Left cardiac atrium (tissue), 4 donors: Measurements from ENCODE around the gene UBE2D2. TPM values are rescaled to one million over a fixed set of nuclear protein-coding genes. Genes with fewer than 3 reads are reported as not detected.
A peak's percentile ranks its signal among the peaks of the same experiment; 100 is the strongest.
"Not testable (repeated sequence)": the region's sequence is repeated elsewhere in the genome, so short reads cannot be mapped to it uniquely, and the experiment has no call there.

Experiments
- ATAC-seq, 2 donors: fragments of 200-7000 bp; cut with Tn5 transposase; one replicate each; pipeline ENCODE4 v1.9.1; 2020; ENCODE audit warnings: mild to moderate bottlenecking in 2 of 2, moderate library complexity in 2 of 2
- DNase-seq: peaks from one replicate; pipeline ENCODE4 v3.0.0-alpha.2; 2020
- intact Hi-C, 2 donors: fragments of 100-400 bp; cut with DNase I; formaldehyde crosslinking; loops; one replicate each; pipeline versions ENCODE4 v1.14.1 to v1.15.1; 2022 to 2023
- total RNA-seq, 2 donors: library from RNA; stranded (reverse); fragmentation: NEBNext Ultra II Directional; extraction: Animal tissue kit (Norgen Biotek cat#: 25700); gene quantifications; one replicate each; pipeline ENCODE4 v1.2.1, GENCODE V29; 2021
- donor health status: DM: no; HTN: yes; CAD: no.
- donor health status: DM: no; HTN: yes; CAD: no; lungs with severe emphysema.
- donor health status: DM: yes; HTN: yes; CAD: no.
- donor health status: Dilated cardiomyopathy.

The UBE2D2 gene
- total RNA-seq, 2 donors from 2014 or later: 91.3 to 133 TPM

DNA sequence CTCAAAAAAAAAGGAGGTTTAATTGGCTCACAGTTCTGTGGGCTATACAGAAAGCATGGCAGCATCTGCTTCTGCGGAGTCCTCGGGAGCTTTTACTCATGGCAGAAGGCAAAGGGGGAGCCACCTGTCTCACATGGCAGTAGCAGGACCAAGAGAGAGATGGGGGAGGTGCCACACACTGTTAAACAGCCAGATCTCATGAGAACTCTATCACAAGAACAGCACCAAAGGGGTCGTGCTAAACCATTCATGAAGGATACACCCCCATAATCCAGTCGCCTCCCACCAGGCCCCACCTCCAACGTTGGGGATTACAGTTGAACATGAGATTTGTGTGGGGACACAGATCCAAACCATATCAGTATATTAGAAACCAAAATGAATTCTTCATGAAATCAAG lies 58.7 kb downstream of the UBE2D2 start:
- no peak for DNase-seq
- intact Hi-C loops: no loop called here
- ATAC-seq: no peak

DNA sequence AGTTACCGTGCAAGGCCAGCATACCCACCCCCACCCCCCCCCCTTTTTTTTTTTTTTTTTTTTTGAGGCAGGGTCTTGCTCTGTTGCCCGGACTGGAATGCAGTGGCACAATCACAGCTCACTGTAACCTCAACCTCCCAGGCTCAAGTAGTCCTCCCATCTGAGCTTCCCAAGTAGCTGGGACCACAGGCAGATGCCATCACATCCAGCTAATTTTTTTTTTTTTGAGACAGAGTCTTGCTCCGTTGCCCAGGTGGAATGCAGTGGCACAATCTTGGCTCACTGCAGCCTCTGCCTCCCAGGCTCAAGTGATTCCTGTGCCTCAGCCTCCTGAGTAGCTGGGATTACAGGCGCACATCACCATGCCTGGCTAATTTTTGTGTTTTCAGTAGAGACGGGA lies 64.3 kb downstream of the UBE2D2 start:
- ATAC-seq, DNase-seq, intact Hi-C loops: not testable (repeated sequence)

DNA sequence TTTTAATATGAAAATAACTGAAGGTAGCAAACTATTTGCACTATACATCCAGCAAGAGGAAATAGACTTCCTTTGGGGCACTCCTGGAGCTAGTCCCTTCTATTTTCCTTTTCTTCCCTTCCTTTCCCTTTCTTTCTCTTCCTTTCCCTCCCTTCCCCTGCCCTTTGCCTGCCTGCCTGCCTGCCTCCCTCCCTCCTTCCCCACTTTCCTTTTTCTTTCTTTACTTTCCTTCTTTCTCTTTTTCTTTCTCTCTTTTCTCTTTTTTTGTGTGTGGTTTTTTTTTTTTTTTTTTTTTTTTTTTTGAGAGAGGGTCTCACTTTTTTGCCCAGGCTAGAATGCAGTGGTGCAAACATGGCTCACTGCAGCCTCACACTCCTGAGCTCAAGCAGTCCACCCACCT lies 69.7 kb downstream of the UBE2D2 start:
- intact Hi-C loops: no loop called here
- ATAC-seq: no peak
- DNase-seq: no peak

DNA sequence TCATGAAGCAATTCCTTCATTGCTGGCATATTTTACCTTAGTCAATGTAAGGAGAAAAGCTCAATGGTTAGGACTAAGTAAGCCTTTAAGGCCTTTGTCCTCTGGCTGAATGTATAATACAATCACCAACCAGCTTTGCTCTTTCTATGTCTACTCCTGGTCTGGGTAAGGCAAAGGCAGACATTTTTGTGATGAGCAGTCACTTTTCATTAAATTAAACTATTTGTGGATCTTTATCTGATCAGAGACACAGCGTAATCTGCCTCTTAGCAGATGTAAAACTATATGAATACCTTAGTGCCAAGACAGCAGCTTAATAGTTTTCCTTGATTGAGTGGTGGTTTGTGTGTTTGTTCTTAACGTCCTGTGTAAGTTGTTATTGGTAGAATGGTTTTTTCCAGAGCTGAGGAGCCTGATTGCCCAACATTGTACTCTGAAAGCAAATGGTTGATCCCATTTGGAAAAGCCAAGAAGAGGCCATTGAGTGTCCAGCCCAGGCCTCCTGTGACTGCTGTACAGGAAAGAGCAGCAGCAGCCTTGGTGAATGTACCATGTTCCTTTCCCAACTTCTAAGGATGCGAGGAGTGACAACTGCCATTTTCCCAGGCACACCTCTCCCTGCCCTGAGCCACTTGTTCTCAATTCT lies 70.5 kb downstream of the UBE2D2 start:
- intact Hi-C loops: no loop called here
- ATAC-seq: no peak
- no peak for DNase-seq

DNA sequence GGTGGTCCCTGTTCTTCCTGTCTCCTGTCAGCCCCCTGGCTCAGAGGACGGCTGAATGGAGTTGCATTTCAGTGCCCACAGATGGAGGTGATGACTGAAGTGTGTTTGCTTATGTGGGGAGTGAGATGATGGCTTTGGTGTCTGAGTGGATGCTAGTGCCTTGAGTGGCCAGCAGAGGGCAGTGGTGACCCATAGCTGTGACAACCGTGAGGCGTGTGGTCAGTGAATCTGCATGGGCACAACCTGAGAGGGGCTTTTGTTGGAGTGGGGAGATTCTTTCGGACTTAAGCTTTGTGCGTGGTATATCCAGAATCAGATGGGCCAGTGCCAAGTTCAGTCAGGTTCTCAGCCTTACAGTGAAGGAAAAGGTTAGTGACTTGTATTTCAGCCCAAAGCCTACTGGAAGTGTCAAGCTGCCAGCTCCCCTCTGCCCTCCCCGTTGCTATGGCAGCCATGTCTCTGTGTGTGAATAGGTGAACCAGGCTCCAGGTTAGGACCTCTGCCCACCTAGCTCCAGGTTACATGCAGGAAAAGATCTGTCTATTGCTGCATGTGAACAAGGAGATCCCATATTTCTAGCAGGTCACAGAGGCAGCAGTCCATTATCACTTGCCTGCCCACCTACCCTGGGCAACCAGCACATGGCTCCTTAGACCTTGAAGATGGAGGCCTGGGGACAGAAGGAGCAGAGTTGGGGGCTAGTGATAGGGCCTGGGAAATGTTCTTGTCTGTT lies 72.3 kb downstream of the UBE2D2 start:
- DNase-seq: peak; percentile 67
- intact Hi-C loops: loop anchor here (1.0 to 2.0 kb wide), 3 partner anchors 57 to 132 kb away; no protein-coding TSS in a partner anchor
- ATAC-seq: peak; percentile 28 to 32

DNA sequence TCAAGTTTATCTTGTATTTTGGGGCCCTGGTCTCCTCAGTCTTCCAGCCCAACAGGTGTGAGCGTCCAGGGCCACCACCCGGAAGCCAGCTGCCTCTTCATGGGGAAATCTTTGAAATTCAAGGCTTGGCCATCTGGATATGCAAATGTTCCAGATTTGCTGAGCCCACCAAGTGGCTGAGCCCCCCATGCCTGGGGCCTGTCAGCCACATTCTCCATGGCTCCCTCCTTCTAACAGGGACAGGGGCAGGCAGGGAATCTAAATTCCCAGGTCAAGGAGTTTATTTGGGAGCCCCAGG lies 72.8 kb downstream of the UBE2D2 start:
- ATAC-seq (no peak), DNase-seq (no peak)
- intact Hi-C loops: loop anchor here in 1 of 2 donors (2.0 kb wide), 1 partner anchor 131 kb away; no protein-coding TSS in a partner anchor

DNA sequence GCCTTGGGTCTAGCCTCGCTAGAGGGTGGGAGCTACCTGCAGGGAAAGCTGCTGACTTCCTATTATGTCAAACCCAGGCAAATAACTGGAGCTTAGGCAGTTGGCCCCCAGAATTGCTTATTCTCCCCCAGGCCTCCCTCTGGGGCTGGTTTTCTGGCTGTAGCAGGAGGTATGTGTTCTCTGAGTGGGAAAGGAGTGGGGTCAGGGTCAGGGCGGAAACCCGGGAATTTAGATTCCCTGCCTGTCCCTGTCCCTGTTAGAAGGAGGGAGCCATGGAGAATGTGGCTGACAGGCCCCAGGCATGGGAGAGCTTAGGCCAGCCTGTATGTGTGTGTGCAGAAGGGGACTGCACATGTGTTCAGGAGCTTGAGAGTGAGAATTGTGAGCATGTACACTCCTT lies 73.4 kb downstream of the UBE2D2 start:
- intact Hi-C loops: loop anchor here in 1 of 2 donors (2.0 kb wide), 1 partner anchor 130 kb away; no protein-coding TSS in a partner anchor
- DNase-seq (no peak), ATAC-seq (no peak)

DNA sequence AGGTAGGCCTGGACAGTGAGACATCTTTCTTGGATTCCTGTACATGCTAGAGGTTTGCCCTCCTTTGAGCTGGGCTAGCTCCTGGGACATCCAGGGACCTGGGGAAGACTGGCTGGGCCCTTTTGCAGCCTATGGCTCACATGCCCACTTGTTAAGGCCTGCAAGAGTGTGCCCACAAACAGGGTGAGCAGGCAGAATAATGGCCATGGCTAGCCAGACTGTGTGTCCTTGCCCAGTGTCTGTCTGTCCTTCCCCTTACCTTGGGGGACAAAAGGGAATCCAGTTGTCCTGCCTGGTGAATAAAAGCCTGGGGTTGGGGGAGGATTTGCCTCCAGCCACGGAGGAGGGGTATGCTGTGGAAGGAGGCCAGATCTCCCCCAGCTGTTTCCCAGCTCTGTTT lies 74.1 kb downstream of the UBE2D2 start:
- DNase-seq: no peak
- intact Hi-C loops: loop anchor here in 1 of 2 donors (2.0 kb wide), 1 partner anchor 130 kb away; no protein-coding TSS in a partner anchor
- no peak for ATAC-seq

DNA sequence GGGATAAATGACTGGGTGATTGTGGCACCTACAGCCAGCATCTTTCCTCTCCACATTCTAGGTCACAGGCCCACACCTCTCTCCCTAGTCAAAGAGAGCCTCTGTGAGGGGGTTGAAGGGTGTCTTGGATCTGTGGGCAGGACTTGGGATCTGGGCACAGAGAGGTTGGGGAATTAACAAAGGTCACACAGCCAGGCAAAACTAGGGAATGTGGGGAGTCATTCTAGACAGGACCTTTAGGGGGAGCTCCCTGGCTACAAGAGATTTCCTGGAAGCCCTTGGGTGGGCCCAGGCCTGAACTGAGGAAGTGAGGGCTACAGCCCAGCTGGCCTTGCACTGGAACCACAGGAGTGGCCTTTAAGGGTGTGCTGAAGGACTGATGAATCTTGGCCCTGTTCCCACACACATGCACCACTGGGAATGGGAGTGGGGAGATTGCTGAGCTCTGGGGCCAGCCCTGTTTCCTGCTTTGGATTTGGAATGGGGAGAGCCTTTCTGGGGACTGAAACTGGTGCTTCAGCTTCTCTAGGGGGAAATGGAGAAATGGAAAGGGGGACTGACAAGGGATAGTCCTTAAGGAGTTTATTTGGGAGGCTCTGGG lies 74.6 kb downstream of the UBE2D2 start:
- DNase-seq (peak; percentile 89), ATAC-seq (peak; percentile 42 to 56)
- intact Hi-C loops: loop anchor here in 1 of 2 donors (2.0 kb wide), 1 partner anchor 129 kb away; no protein-coding TSS in a partner anchor

DNA sequence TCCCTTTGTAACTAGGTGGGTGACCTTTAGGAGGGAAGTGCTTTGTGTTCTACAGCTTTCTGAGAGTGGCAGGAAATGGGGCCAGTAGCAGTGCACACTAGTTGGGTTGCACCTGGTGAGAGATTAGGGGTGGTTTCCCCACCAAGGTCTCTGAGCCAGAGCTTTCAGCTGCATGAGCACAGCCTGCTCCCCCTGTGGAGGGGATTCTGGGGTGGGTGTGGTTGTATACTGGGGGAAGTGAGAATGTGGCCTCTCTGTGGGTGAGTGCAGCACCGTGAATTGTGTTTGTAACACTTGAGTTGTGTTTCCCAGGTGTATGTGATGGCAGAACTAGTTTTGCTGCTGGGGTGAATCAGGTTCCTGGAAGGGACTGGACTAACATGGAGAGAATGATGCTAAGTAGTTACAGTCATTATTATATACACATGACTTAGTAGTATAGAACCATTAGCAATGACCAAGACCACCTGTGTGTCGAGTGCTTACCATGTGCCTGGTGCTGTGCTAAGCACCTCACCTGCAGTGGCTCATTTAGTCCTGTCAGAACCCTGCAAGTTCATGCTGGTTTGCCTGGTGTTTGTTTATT lies 75.2 kb downstream of the UBE2D2 start:
- no peak for DNase-seq
- ATAC-seq: no peak
- intact Hi-C loops: no loop called here

DNA sequence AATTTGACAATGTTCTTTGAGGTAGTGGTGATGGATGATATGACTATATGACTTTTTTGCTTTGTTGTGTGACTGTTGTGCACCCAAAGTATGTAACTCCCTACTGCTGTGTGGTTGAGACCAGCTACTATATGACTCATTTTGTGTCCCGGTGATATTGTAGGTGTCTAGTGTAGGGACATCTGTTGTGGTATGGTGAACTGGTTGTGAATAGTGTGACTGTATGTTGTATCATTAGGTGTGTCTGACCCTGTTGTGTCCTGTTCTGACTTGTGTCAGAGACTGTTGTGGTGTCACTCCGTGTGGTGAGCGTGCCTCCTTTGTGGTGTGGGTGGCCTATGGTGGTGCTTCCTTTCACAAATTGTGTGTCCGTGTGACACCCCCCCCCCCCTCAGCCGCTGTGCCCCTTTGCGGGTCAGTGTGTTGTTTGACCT lies 75.9 kb downstream of the UBE2D2 start:
- DNase-seq (no peak), ATAC-seq (no peak)
- intact Hi-C loops: no loop called here

DNA sequence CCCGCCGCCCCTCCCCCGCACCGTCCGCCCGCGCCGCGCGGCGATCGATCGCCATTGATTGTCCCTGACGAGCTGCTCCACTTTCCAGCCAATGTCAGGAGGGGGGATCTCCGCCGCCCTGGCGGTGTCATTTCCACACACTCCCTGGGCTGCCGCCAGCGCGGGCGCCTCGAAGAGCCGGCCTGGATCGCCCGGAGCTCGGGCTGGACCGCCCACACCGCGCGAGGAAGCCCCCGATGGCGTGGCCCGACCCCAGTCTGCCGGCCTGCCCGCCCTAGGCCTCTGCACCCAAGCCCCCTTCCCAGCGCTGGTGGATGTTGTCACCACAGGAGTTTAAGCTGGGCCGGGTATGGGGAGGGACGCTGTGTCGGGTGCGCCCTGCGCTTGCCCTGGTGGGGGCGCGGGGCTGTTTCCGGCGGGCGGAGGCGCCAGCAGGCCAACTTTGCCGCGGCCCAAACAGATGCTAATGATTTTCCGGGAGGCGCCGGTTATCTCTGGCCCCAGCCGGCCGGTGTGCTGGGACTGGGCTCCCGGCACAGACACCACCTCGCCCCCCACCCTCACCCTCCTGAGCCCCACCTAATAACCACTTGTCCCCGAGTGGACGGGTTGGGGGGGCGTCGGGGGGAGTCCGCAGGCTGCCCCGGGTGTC lies 76.4 kb downstream of the UBE2D2 start:
- ATAC-seq (peak; percentile 79), DNase-seq (peak; percentile 89)
- intact Hi-C loops: no loop called here

DNA sequence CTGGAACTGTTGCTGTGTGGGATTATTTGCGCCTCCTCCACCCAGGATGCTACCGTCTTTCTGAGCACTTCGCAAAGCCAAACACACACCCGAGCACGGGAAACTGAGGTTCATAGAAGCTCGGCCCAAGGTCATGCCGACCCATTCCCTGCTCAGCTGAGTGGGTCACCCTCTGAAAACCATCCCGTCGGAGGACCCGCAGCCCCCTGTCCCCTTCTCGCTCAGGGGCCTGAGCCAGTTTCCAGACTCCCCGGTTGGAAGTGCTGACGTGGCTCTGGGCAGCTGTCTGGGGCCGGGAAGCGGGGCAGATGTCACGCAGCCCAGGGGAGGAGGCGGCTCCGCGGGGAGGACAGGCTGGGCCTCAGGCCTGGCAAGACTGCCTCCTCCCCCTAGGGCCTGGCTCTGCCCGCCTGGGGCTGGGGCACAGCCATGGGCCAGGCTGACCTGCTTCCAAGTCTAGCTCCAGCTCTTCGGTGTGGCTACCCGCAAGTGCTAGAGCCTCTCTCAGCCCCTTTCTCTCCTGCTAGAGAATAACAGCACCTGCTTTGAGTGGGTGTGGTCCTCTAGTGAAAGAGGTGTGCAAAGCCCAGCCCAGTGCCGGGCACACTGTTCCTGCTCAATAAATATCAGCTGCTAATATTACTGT lies 77.1 kb downstream of the UBE2D2 start:
- ATAC-seq (peak; percentile 82 to 83), DNase-seq (peak; percentile 87)
- intact Hi-C loops: no loop called here

DNA sequence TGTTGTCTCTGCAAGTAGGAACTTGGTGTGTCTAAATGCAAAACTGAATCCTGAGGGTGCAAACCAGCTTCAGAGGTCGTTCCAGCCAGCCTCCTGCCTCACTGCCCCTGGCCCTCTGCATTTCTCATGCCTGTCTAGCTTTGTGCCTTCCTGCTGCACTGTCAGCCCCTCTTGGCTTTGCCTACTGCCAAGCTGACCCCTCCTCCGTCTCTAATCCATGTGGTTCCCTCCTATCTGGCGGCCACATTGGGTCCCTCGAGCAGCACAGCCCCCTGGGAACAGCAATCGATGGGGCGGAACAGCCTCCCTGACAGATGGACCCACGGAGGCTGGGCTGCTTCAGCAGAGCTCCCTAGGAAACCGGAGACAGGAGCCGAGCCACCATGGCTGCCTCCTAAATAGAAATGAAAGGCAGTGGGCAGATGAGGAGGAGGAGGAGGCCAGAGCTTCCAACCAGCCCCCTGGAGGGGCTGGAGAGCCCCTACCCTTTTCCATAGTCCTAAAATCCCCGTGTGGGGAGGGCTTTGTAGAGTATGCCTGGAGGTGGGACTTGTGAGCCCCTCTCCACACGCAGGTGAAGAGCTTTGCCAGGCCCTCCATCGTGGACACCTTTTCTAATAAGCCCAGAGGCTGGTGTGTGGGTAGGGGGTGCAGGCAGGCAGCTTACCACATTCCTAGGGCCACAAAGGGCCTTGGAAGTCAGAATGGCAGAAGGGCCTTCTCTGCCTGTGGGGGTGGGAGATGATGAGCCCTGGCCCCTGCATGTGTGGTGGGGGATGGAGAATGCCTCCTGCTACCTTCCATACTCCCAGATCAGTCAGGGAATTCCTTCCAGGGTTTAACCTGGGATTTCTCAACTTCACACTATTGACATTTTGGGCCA lies 77.8 kb downstream of the UBE2D2 start:
- no peak for DNase-seq
- ATAC-seq: no peak
- intact Hi-C loops: no loop called here

DNA sequence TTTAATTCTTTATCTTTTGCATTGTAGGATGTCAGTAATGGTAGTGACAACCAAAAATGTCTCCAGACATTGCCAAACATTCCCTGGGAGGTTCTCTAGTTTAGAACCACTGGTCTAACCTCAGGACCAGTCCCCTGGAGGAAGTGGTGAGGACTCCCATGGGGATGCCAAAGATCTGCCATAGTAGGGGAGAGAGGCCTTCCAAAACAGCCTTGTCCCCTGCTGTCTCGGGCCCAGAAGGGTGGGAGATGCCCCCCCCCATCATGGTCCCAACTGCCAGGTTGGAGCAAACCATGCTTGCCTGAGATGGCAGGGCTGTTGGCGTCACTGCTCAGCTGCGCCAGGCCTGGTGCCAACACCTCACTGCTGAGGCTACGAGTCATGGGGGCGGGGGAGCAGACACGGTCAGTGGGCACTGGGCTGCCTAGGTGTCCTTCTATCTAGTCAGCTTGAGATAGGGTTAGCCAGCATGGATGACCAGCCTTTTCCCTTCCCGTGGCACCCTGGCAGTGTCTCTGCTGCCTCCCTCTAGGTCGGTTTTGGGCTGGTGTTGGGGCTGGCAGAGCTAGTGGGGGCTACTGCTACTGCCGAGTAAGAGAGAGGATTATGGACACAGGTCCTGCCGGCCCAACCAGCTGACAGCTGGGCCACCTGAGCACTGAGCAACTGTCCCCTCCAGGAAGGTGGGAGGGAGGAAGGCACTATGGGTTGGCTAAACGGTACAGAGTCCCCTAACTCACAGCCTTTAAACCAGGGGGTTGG lies 78.7 kb downstream of the UBE2D2 start:
- DNase-seq (peak; percentile 68), ATAC-seq (peak in 1 of 2 donors; percentile 2)
- intact Hi-C loops: loop anchor here in 1 of 2 donors (5.0 kb wide), 1 partner anchor 48 kb away; no protein-coding TSS in a partner anchor

DNA sequence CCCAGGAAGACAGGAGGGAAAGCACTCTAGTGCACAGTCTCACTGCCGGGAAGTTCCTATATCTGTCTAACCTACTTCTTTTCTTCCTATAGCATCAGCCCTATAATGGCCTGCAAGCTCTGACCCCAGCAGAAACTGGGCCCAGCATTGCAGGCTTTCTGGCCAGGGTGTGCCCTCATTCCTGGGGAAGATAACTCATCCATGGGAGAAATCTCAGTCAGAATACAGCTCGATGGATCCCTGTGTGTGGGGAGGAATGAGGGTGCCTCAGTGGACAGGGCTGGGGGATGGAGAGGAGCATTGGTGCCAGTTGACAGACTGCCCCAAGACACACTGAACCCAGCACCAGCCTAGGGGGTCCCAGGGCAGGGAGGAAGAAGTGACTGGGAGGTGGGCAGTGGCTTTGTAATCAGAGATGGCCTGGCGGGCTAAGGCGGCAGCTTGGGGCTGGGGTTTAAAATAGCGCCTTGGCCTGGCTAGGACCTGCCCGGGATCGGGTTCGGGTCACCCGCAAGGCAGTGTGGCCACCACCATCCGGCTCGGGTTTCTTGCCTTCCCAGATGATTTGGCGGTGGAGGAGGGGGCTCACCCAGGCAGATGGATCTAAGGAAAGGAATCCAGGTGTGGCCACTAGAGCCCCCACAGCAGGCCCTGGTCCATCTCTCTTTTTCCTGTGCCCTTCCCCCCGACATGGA lies 79.4 kb downstream of the UBE2D2 start:
- intact Hi-C loops: loop anchor here in 1 of 2 donors (5.0 kb wide), 1 partner anchor 47 kb away; no protein-coding TSS in a partner anchor
- DNase-seq: no peak

More for the DNA sequence above, 79.4 kb downstream of the UBE2D2 start:
- no peak for ATAC-seq
